WERI-Rb-1 (cell line): ENCODE measurements around the gene GNAO1.

Experiments used
- DNase-seq: peaks from one replicate; pipeline ENCODE4 v3.0.0-alpha.2; 2020
- H3K27ac ChIP-seq: fragments of 250-450 bp; sonication (Bioruptor Pico); 2 replicates; pipeline ENCODE4 v1.5.1; 2020; ENCODE audit warnings: mild to moderate bottlenecking, moderate library complexity
- H3K27me3 ChIP-seq: fragments of 250-450 bp; sonication (Bioruptor Pico); 2 replicates; pipeline ENCODE4 v1.5.1; 2021; ENCODE audit warnings: mild to moderate bottlenecking, low read depth, moderate library complexity; ENCODE audit not compliant: insufficient read depth, severe bottlenecking
- H3K36me3 ChIP-seq: fragments of 250-450 bp; sonication (Bioruptor Pico); 2 replicates; pipeline ENCODE4 v1.5.1; 2020; ENCODE audit warnings: mild to moderate bottlenecking, moderate library complexity
- H3K4me3 ChIP-seq: 2 replicates; pipeline ENCODE4 v1.5.1; 2011; ENCODE audit warnings: low read depth, mild to moderate bottlenecking, control low read depth, low read length
- H3K9me3 ChIP-seq: fragments of 250-450 bp; sonication (Bioruptor Pico); 2 replicates; pipeline ENCODE4 v1.5.1; 2021; ENCODE audit warnings: mild to moderate bottlenecking, moderate library complexity; ENCODE audit not compliant: severe bottlenecking
- TF ChIP-seq, protein P1 (sequence below): IDR thresholded peaks from 2 replicates; pipeline ENCODE4 v1.5.1; 2011; ENCODE audit warnings: low read depth, mild to moderate bottlenecking, control low read depth, inconsistent platforms, low read length

GNAO1 gene

DNA sequence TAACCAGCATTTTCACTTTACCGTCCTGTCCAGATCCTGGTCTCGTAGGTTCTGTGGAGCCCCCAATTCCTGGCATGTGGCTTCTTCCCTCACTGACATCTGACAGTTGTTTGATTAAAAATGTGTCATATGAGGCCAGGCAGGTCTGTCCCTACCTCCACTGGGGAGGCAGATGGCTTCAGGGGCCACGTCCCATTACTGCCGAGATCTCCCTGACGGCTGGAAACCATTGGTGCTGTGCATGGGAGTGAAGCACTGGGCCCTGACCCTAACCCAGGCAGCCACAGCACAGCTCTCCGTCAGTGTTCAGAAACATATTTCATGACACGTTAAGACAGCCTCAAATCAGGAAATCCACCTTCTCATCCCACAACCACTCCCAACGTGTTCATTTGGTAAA, 77.5 kb downstream of the GNAO1 start:
- no peaks in the 10 kb centered on the region for H3K27me3 ChIP-seq
- no peaks in the 10 kb centered on the region for H3K9me3 ChIP-seq

DNA sequence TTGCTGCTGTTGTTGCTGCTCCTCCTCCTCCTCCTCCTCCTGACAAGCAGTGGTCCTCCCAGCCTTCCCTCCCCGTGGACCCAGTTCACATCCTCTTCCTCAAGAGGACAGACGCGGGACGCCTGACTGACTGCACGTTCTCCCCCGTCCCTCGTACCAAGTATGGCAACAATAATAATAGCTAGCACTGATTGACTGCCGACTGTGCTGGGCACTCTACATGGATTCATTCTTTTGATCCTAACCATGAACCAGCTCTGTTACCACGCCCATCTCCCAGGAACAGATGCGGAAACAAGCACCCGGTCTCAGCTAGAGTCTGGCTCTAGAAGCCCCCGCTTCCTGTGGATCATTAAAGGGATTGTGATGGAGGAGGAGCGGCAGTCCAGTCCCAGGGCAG, 78.0 kb downstream of the GNAO1 start:
- TF ChIP-seq, protein P1, sequence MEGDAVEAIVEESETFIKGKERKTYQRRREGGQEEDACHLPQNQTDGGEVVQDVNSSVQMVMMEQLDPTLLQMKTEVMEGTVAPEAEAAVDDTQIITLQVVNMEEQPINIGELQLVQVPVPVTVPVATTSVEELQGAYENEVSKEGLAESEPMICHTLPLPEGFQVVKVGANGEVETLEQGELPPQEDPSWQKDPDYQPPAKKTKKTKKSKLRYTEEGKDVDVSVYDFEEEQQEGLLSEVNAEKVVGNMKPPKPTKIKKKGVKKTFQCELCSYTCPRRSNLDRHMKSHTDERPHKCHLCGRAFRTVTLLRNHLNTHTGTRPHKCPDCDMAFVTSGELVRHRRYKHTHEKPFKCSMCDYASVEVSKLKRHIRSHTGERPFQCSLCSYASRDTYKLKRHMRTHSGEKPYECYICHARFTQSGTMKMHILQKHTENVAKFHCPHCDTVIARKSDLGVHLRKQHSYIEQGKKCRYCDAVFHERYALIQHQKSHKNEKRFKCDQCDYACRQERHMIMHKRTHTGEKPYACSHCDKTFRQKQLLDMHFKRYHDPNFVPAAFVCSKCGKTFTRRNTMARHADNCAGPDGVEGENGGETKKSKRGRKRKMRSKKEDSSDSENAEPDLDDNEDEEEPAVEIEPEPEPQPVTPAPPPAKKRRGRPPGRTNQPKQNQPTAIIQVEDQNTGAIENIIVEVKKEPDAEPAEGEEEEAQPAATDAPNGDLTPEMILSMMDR = no peak
- Histone ChIP-seq H3K36me3 (peaks cover 4% of the 10 kb centered on the region; the same call in 1 of the 2 replicates), H3K27ac (no peak overlapping the region), H3K4me3 (no peak overlapping the region), H3K9me3 (peaks cover 2% of the 10 kb centered on the region), H3K27me3 (no peaks in the 10 kb centered on the region)
- no peak for DNase-seq

More for the DNA sequence above, 77.5 kb downstream of the GNAO1 start:
- DNase-seq = peak; percentile 19
- TF ChIP-seq, protein P1 = no peak
- Histone ChIP-seq H3K27ac (no peak overlapping the region), H3K4me3 (no peak overlapping the region), H3K36me3 (peaks cover under 1% of the 10 kb centered on the region; the same call in 1 of the 2 replicates)

DNA sequence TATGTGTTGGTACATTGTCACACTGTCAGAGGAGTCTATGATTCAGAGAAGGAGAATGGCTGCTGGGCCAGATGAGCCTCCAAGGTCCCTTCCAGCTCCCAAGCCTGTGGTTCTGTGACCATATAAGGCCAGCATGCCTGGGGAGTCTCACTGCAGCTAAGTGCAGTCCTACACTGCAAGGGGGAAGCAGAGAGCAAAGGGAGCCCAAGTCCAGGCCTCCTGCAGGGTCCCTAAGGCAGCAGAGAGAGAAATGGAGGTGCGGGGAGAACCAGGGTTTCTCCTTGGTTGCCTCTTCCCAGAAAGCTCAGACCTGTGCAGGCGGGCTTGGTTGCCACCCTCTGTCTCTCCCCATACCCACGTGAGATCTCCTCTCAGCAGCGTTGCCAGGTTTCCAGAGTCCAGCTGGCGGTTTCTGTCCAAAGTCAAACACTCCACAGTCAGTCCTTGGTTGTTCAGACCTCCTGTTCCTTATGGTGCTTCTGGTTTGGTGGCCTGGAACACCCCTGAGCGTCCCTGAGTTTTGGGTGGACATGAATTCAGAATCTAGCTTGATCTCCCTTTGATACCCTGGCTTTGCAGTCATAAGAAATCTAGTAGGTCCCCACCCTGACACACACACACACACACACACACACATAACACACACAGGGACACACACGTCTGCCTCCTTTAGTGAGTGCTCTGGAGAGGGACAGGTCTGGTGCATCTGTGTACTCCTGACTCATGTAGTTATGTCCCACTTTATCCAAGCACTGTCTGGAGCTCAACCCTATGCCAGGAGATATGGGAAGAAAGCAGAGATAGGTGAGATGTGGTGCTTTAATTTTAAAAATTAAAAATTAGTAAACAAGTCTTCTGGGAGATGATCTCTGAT, 78.8 kb downstream of the GNAO1 start:
- H3K27ac ChIP-seq = no peak overlapping the region; the same call in 1 of the 2 replicates
- H3K27me3 ChIP-seq = no peaks in the 10 kb centered on the region
- TF ChIP-seq, protein P1 = peak; percentile 51
- DNase-seq = peak; percentile 30
- H3K36me3 ChIP-seq = peaks cover 6% of the 10 kb centered on the region; the same call in 1 of the 2 replicates
- H3K4me3 ChIP-seq = no peak overlapping the region
- H3K9me3 ChIP-seq = peaks cover 3% of the 10 kb centered on the region

DNA sequence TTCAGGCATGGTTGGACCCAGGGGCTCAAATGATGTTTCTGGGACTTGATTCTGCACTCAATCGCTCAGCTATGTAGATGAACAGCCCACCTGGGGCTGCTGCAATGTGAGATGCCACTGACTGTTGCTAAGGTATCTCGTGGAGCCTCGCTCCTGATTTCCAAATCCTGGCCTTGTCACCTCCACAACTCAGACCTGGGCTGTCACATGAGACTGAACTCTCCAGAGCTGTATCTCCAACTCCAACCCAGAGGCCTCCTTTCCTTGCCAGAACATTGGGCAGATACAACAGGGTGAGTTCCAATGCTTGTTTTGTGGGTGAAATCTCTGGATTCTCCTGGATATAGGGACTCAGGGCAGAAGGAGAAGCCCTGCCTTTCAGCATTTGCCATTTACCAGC, 79.5 kb downstream of the GNAO1 start:
- H3K27me3 ChIP-seq = no peaks in the 10 kb centered on the region
- TF ChIP-seq, protein P1 = no peak
- no peak for DNase-seq
- H3K4me3 ChIP-seq = no peak overlapping the region
- no peak overlapping the region for H3K27ac ChIP-seq
- H3K36me3 ChIP-seq = peaks cover 6% of the 10 kb centered on the region; the same call in 1 of the 2 replicates
- H3K9me3 ChIP-seq = peaks cover 3% of the 10 kb centered on the region

DNA sequence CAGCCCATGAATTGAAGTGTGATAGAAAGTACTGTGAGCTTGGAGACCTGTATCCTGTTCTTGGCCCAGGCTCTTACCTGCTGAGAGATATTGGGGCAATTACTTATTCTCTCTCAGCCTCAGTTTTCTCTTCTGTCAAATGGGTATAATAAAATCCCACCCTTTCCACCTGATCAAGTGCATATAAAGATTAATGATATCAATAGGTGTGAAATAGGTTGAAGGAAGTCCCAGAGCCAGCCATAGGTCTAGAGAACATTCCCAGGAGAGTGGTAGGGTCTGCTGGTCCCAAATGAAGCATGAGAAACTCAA, 81.2 kb downstream of the GNAO1 start:
- Histone ChIP-seq H3K9me3 (peaks cover 3% of the 10 kb centered on the region), H3K27ac (no peak overlapping the region)
- TF ChIP-seq, protein P1 = no peak

DNA sequence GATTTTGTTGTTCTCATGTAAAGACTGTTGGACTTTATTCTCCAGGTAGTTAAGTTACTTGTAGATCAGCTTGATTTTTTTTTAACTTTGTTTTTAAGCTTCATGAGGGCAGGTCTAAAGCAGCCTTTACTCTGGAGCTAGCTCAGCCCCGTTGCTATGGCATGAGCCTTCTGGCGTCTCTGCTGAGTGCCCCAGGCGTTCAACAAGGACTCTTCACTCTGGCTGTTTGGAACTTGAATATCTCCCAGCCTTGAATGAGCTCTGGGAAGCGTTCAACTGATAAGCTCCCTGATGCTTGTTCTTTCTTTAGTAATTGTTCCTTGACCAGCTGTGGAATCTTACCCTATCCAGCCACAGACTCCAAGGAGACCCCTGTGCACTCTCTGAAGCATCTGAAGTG, 82.3 kb downstream of the GNAO1 start:
- Histone ChIP-seq H3K4me3 (no peak overlapping the region), H3K27ac (no peak overlapping the region), H3K36me3 (peaks cover 9% of the 10 kb centered on the region; the same call in 1 of the 2 replicates), H3K27me3 (no peaks in the 10 kb centered on the region), H3K9me3 (peaks cover 3% of the 10 kb centered on the region)
- TF ChIP-seq, protein P1 = no peak
- no peak for DNase-seq

More for the DNA sequence above, 81.2 kb downstream of the GNAO1 start:
- Histone ChIP-seq H3K27me3 (no peaks in the 10 kb centered on the region), H3K36me3 (peaks cover 9% of the 10 kb centered on the region; the same call in 1 of the 2 replicates), H3K4me3 (no peak overlapping the region)
- DNase-seq = no peak
